HG03442 (cell line): Measurements from ENCODE around the gene EXOC7.

Experiments used
- ATAC-seq: cut with Tn5 transposase; IDR thresholded peaks from one replicate; pipeline ENCODE4 v1.9.1; 2021; ENCODE audit warnings: mild to moderate bottlenecking, moderate library complexity; ENCODE audit not compliant: unreplicated experiment

The EXOC7 gene

DNA sequence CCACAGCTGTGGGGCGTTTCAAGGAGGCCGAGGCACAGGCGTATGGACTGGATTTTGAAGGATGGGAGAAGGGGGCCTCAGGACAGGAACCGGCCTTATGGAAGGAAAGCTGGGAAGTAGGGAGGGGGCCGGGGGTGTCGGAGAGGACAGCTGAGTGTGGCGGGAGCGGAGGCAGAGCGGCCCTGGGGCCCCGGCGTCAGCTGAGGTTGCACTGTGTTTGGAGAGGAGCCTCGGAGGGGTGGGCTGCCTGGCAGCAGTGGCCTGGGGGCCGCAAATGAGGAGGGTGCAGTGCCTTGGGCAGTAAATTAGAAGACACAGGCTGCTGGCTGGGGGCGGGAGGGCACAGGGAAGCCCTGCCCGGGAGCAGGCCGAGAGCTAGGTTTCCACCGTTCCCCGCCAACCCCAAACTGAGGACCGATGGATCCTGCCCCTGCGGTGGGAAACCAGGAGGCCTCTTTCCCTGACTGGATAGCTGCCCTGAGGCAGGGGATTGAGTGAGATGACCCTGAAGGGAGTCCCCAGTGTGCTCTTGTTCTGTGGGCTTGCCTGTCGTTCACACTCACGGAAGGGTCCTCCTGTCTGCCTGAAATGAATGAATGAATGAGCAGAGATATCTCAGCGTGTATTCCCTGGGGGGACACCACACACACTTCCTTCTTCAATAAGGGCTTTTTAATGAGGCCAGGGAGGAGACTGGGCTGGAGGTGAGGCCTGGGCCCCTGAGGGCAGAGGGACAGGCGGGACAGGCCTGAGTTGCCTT, 19.0 kb upstream of the EXOC7 start:
- ATAC-seq = no peak

DNA sequence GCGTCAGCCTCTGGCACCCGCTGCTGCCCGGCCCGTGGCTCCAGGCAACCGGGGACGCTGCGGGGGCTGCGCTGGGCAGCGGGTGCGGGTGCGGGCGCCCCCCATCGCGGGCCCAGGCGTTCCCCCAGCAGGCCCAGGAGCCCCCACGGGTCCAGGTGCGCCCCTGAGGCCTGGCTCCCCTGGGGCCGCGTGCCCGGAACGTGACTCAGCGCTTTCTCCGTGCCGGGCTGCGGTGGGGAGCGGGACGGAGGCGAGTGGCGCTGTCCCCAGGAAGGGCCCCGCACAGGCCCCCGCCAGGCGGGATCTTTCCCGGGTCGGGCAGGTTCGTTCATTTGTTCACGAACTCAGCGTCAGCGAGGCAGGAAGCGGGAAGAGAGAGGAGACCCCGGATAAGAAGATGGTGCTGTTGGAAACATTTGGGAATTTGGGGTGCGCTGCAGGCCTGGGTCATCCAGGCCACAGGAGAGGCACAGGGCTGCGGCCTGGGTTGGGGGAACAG, 18.4 kb upstream of the EXOC7 start:
- ATAC-seq = no peak

DNA sequence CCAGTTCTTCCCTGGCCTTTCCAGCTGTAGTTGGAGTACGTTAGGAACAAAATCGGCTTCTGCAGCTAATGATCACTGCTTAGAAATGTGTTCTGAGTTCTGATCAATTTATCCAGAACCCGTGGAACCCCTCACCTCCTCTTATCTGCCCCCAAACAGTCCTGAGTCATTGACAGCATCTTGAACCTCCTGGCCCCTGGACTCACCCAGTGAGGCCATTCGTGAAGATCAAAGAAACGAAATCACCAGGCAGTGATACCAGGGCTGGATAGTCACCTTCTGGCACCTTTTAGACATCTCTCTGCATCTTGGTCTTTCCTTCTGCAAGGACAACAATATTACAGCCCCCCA, 17.0 kb upstream of the EXOC7 start:
- no peak for ATAC-seq

DNA sequence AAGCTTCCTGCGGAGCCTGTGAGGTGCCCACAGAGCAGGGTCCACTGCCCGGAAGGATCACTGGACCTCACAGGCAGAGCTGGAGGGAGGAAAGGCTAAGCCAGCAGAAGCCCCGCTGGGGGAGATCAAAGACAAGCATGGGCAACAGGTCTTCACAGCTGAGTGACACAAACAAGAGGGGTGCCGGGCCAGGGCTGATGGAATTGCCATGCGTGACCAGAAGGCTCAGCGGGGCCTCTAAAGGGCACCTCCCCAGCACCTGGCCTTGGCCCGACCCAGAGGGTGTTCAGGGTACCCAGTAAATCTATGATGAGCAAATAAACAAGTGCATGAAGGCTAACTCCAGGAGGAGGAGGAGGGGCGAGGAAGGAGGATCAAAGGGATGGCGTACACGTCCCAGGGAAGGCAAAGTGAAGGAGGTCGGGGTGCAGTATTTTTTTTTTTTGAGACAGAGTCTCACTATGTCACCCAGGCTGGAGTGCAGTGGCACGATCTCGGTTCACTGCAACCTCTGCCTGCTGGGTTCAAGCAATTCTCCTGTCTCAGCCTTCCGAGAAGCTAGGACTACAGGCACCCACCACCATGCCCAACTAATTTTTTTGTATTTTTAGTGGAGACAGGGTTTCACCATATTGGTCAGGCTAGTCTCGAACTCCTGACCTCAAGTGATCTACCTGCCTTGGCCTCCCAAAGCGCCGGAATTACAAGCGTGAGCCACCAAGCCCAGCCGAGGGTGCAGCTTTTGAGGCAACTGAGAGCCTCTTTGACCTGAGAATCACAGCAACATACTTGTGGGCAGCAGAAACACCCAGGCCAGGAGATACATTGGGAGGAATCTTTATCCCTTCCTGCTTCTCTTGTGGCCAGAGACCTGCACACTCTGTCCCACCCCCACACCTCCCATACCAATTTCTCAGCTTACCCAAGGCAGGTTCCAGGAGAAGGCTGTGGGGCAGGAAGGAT, 16.1 kb upstream of the EXOC7 start:
- no peak for ATAC-seq

DNA sequence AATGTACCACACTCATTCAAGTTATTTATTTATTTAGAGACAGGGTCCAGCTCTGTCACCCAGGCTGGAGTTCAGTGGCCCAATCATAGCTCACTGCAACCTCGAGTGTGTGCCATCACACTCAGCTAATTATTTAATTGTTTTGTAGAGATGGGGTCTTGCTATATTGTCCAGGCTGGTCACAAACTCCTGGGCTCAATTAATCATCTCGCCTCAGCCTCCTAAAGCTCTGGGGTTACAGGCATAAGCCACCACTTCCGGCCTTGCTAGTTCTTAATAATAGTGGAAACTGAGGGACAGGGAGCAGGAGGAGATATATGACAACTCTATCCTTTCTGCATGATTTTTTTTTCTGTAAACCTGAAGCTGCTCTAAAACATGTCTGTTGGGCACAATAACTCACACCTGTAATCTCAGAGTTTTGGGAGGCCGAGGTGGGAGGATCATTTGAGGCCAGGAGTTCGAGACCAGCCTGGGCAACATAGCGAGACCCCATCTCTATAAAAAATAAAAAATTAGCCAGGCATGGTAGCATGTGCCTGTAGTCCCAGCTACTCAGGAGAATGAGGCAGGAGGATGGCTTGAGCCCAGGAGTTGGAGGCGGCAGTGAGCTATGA, 11.7 kb upstream of the EXOC7 start:
- no peak for ATAC-seq

DNA sequence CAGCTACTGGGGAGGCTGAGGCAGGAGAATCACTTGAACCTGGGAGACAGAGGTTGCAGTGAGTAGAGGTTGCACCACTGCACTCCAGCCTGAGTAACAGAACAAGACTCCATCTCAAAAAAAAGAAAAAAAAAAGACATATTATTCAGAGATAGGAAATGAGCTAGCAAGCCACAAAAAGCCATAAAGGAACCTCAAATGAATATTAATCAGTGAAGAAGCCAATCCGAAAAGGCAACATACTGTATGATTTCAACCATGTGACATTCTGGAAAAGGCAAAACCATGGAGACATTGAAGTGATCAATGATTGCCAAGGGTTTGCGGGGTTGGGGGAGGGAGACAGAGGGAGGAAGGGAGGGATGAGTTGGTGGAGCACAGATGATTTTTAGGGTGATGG, 8.4 kb upstream of the EXOC7 start:
- ATAC-seq = no peak

DNA sequence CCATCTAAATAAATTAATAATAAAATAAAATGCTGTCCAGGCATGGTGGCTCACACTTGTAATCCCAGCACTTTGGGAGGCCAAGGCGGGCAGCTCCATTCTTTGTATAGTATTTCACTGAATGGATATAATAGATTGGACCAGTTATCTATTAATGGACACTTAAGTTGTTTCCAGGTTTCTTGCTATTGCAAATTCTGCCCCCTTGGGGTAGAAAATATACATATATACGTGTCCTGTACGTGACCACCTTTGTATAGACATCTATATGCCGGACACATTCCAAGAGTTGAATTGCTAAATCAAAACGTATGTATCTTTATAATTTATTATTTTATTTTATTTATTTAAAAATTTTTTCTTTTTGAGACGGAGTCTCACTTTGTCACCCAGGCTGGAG, 3.9 kb upstream of the EXOC7 start:
- ATAC-seq = no peak

DNA sequence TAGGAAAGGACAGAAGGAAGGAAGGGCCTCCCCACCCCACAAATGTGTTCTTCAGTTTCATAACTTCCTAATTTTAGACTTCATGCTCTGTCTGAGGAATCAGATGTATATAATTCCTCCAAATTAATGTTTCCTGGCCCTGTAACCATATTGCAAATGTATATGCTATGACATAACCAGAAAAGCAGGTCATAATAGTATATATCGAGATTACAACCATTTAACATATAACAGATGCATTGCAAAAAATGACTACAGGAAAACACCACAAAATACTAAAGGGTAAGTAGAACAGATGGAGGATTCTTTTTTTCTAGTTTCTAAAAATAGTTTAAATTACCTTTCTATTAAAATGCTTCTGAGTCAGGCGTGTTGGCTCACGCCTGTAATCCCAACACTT, 3.1 kb upstream of the EXOC7 start:
- no peak for ATAC-seq

DNA sequence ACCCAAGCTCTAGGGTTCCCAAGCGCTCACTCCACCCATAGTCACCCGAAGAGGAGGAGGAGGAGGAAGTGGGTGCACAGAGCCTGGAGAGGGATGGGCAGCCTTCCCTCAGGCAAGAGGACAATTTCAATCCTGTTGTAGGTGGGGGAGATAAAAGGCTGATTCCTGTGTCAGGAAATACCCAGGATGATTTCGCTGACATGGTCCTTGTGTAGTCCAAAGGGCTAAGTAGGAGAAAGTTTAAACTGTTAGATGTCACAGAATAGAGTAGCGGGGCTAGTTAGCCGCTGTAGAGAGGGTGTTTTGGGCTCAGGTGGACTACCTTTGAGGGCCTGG, 1.3 kb upstream of the EXOC7 start:
- ATAC-seq = no peak

DNA sequence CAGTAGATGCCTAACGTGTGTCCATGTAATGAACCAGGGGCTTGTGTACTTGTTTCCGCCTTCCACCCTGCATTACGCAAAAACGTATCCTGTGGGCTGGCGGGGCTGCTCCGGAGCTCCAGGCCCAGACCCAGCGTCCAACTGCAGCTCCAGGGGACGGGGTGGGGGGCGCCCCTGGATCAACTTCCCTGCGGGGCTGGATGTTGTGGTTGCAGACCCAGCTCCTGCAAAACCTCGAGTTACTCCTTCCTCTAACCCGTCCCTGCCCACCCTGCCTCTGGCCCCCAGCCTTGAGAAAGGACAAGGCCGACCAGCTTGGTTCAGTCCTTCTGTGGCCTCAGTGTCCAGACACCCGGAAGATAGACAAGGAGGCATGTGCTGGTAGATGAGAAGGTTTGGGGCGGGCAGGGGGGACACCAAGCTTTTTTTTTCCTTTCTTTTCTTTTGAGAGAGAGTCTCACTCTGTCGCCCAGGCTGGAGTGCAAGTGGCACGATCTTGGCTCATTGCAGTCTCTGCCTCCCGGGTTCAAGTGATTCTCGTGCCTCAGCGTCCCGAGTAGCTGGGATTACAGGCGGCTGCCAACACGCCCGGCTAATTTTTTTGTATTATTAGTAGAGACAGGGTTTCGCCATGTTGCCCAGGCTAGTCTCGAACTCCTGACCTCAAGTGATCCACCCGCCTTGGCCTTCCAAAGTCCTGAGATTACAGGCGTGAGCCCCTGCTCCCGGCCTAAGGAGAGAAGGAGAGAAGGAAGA, 731 bp upstream of the EXOC7 start:
- no peak for ATAC-seq

DNA sequence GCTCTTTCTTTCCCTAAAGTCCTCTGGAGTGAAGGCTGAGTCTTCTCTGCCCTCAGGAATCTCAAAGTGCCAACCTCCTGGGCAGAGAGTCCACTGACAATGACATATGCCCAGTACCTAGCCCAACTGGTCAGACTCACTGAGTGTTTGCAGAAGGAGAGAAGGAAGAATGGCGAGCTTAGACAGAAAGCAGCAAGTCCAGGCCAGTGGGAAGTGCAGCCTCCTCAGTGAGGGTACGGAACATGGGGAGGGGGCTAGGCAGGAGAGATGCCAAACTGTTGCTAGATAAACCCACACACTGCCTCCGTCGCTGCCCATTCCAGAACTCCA, 678 bp downstream of the EXOC7 start:
- no peak for ATAC-seq

DNA sequence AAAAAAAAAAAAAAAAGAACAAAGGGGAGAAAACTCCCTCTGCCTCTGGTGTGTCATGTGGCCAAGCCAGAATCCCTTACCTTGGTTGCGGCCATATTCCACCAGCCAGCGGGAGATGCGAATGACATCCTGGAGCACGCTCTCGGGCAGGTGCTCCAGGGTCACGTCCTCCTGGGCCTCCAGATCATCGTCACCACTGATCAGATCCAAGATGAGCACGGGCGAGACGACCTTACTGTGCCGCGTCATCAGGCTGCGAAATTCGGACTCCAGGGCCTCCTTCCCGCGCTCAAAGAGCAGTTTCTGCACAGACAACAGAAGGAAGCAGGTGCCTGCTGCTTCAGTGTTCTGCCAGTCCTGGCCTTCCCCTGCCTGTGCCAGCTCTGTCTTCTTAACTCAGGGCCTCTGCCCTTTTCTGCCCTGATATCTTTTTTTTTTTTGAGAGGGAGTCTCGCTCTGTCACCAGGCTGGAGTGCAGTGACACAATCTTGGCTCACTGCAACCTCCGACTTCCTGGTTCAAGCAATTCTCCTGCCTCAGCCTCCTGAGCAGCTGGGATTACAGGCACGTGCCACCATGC, 5.8 kb downstream of the EXOC7 start:
- no peak for ATAC-seq

DNA sequence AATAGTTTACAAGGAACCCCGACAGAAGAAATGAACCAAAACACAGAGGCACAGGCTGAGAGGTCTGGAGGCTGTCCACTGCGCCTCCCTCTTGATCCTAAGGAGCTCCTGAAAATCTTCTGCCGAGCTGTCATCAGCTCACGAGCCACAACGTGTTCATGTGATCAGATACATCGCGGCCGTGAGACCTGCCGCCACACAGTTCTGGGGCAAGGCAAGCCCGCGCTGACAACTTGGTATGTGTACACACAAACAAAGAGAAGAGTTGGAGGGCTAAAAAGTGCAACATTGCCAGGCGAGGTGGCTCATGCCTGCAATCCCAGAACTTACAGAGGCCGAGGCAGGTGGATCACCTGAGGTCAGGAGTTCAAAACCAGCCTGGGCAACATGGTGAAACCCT, 7.6 kb downstream of the EXOC7 start:
- no peak for ATAC-seq

DNA sequence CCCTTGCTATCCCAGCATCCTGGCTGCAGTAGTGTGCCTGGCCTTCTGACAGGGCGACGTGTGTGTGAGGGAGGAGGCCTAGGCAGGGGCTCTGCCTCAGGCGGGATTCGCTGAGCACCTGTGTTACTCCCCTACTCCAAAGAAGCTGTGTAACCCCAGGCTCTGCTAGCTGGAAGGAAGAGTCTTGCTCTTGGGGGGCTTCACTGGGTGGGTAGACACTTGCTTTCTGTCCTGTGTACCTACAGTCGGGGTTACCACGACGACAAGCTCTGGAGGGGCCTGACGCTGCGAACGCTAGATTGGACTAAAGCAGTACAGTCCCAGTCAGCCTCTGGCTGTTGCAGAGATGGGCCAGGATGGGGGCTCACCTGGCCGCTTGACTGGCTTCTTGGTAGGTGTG, 9.5 kb downstream of the EXOC7 start:
- ATAC-seq = no peak

DNA sequence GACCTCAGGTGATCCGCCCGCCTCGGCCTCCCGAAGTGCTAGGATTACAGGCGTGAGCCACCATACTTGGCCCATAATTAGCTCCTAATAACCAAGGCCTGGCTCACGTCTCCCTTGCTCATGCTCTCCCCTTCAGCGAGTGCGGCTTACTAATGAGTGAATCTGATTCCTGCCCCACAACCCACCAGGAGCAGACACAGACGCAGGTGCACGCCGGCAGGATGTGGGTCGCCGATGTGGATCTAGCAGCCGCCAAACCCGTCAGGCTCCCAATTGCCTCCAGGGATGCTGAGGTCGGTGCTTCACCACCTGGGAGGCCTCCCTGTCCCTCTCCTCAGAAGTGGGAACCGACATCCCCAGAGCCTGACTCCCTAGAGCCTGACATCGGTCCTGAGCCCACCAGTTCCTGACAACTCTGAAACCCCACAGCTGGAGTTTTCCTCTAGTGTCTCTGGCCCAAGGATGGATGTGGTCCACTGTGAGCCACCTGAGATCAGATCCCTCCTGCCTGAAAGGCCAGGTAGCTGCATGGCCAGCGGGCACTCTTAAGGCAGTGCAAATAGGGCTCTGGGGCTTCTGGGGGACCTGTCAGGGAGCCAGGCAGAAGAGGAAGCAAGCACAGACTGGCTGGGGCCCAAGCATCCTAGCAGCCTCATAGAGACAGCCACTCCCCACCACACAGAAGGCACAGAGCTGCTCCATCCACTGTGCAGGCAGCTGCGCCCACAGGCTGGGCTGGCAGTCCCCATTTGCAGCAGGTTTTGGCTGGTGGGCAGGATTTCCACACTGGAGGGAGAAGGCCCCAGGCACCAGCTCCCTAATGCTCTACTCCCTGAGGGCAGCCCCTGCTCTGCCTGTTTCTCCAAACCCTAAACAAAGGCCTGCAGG, 10.8 kb downstream of the EXOC7 start:
- no peak for ATAC-seq

DNA sequence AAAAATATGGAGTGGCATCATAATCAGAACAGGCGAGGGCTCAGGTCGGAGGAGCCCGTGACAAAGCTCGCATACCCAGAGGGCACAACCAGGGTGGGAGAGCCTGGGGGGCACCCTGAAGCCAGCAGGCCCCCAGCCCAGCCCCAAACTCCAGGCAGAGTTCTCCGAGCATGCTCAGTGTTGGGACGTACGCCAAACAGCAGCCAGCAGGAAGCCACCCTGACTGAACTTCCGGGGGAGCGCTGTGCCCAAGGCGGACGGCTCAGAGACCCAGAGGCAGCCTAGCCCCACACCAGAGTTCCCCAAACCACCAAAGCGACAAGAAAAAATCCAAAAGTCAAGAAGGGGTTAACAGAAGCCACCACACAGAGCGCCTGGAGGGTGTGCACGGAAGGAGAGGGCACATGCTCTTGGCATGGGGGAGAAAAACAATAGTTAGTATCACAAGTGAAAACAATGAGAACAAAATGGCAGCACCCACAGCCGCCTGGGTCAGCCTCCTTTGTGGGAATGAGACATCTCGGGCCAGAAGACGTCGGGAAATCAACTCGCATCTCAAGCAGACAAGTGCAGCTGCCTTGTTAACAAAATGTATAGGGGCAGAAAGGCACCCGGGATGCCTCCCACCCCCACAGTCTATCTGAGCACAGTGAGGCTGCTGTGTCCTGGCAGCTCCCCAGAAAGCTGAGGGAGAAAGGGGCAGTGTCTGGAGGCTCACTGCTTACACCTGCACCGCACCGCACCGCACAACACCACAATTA, 11.9 kb downstream of the EXOC7 start:
- ATAC-seq = no peak

DNA sequence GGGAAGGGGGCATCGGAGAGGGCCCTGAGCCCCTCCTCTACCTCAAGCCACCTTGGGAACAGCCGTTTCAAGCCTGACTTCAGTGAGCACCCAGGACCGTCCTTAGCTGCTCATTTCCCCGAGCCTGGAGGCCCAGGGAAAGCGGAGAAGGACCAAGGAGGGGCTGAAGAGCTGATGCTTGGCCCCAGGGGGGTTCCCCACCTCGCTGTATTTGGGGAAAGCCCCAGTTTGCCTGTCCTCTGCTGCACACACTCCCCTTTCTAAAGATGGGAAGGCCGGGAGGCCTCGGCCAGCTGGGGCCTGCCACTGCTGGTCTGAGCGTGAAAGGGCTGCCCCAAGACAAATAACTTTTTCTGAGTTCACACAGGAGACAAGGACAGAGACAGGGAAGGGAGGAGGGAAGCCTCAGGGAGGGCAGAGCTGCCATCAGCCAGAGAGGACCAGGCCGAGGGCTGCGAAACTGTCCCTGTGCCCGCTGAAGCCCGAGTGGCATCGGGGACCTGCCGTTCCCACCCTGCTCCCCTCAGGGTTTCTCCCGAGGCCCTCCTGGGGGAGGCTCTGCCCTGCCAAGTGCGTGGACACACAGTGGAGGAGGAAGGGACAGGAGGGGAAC, 13.0 kb downstream of the EXOC7 start:
- ATAC-seq = no peak

DNA sequence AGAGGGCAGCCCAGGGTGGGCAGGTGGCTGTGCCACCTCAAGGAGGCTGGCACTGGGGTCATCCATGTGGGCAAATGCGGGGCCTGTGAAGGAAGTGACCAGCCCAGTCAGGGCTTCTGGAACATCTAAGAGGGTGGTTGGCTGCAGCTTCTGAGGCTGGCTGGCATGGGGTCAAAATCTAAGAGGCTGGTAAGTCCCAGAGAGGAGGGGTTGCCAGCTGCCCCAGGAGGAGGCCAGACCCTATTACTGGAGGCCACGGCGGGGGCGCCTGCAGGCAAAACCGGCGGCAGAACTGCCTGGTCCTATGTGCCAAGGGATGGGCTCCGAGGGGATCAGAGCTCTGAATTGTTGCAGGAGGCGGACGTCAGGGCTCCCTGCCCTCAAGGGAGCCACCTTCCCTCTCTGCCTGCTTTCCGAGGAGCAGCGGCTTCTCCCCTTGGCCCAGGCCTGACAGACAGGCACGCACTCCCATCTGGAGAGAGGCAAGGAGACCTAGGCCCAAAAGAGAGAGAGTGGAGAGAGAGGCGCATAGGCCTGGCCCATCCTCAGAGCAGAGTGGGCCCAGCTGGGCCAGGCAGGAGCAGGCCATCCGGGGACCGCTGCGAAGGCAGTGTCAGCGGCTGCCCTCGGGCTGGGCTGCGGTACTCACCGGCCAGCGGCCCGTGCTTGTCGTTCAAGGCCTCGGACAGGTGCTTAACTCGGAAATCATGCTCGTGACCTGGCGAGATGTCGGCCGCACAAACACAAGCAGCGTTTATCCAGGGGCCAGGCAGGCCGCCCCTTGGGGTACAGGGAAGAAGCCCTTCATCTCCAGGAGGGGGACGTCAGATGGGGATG, 13.7 kb downstream of the EXOC7 start:
- ATAC-seq = no peak
